GM12878 (cell line): ENCODE data around the gene ACCS. TPM values are rescaled to one million over a fixed set of nuclear protein-coding genes. Genes with fewer than 3 reads are reported as not detected.
A peak's percentile ranks its signal among the peaks of the same experiment; 100 is the strongest.

Experiments used
- ATF7 ChIP-seq: fragments of 450-650 bp; IDR thresholded peaks from 2 replicates; pipeline ENCODE4 v1.6.1; 2016; ENCODE audit warnings: low read depth, mild to moderate bottlenecking
- DPF2 ChIP-seq: fragments of 450-650 bp; IDR thresholded peaks from 2 replicates; pipeline ENCODE4 v1.6.1; 2017; ENCODE audit warnings: mild to moderate bottlenecking
- LARP7 ChIP-seq: fragments of 450-650 bp; IDR thresholded peaks from 2 replicates; pipeline ENCODE4 v1.6.1; 2017; ENCODE audit warnings: mild to moderate bottlenecking
- MTA2 ChIP-seq: fragments of 450-650 bp; IDR thresholded peaks from 2 replicates; pipeline ENCODE4 v1.6.1; 2016; ENCODE audit warnings: low read depth, mild to moderate bottlenecking, moderate library complexity
- MTA3 ChIP-seq: IDR thresholded peaks from 2 replicates; pipeline ENCODE4 v1.6.1; 2012; ENCODE audit warnings: low read length, inconsistent platforms, borderline replicate concordance
- NFIC ChIP-seq: IDR thresholded peaks from 2 replicates; pipeline ENCODE4 v1.6.1; 2012; ENCODE audit warnings: low read depth, mild to moderate bottlenecking, inconsistent platforms, low read length, moderate library complexity
- NFXL1 ChIP-seq: fragments of 450-650 bp; IDR thresholded peaks from 2 replicates; pipeline ENCODE4 v1.6.1; 2017; ENCODE audit warnings: antibody characterized with exemption, mild to moderate bottlenecking, borderline replicate concordance
- NR2F1 ChIP-seq: fragments of 450-650 bp; conservative IDR thresholded peaks from 2 replicates; pipeline ENCODE4 v1.6.1; 2017; ENCODE audit warnings: mild to moderate bottlenecking
- RAD21 ChIP-seq: IDR thresholded peaks from 2 replicates; pipeline ENCODE4 v1.6.1; 2011; ENCODE audit warnings: mild to moderate bottlenecking, low read depth, low read length, moderate library complexity; ENCODE audit not compliant: insufficient read depth
- RCOR1 ChIP-seq: conservative IDR thresholded peaks from 2 replicates; pipeline ENCODE4 v1.6.1; 2012; ENCODE audit warnings: low read depth, low read length, improper control_type of control experiment
- RUNX3 ChIP-seq: IDR thresholded peaks from 2 replicates; pipeline ENCODE4 v1.6.1; 2012; ENCODE audit warnings: low read length, inconsistent platforms
- SIX5 ChIP-seq: IDR thresholded peaks from 2 replicates; pipeline ENCODE4 v1.6.1; 2011; ENCODE audit warnings: mild to moderate bottlenecking, low read depth, low read length, moderate library complexity; ENCODE audit not compliant: severe bottlenecking
- SP1 ChIP-seq: IDR thresholded peaks from one replicate; pipeline ENCODE4 v1.6.1; 2011; ENCODE audit warnings: low read depth, low read length
- SUZ12 ChIP-seq: fragments of 200-600 bp; sonication (generic); IDR thresholded peaks from one replicate; pipeline ENCODE4 v1.6.1; 2018; ENCODE audit warnings: antibody characterized with exemption, mild to moderate bottlenecking; ENCODE audit not compliant: unreplicated experiment
- ZBED1 ChIP-seq: IDR thresholded peaks from 2 replicates; pipeline ENCODE4 v1.6.1; 2016; ENCODE audit warnings: borderline replicate concordance
- ZBTB40 ChIP-seq: fragments of 450-650 bp; IDR thresholded peaks from 2 replicates; pipeline ENCODE4 v1.6.1; 2016; ENCODE audit warnings: mild to moderate bottlenecking, moderate library complexity, borderline replicate concordance
- polyA plus RNA-seq, 11 experiments: library from polyadenylated mRNA; depleted of rRNA in 4 of 11; unstranded in 6 of 11; stranded (reverse) in 5 of 11; fragments of >200 nt; fragmentation: Nextera tagmentation in 4 of 11; fragmentation: Illumina TruSeq in 1 of 11; extraction: Ambion mirVana in 4 of 11; extraction: Trizol in 1 of 11; gene quantifications; 1 replicate in 1 of 11; 2 replicates in 10 of 11; pipeline versions ENCODE4 v1.2.1 to v1.2.3, GENCODE V29; 2011 to 2016; ENCODE audit warnings: inconsistent platforms in 2 of 11, missing spikeins in 2 of 11, low read depth in 1 of 11
- total RNA-seq, 4 experiments: library from RNA; depleted of rRNA in 3 of 4; stranded (reverse); fragments of >200 nt in 3 of 4; fragmentation: Illumina TruSeq in 1 of 4; extraction: Trizol in 1 of 4; gene quantifications; 2 replicates each; pipeline versions ENCODE4 v1.2.1 to v1.2.3, GENCODE V29; 2013 to 2021
- TF ChIP-seq, protein P1 (sequence below): IDR thresholded peaks from 2 replicates; pipeline ENCODE4 v1.6.1; 2012; ENCODE audit warnings: low read depth, low read length, improper control_type of control experiment
- TF ChIP-seq, protein P2 (sequence below): fragments of 450-650 bp; formaldehyde crosslinking; IDR thresholded peaks from 2 replicates; pipeline ENCODE4 v1.5.0; 2022; ENCODE audit warnings: mild to moderate bottlenecking, missing genetic modification characterization
- TF ChIP-seq, protein P3 (sequence below): IDR thresholded peaks from 2 replicates; pipeline ENCODE4 v1.6.1; 2012; ENCODE audit warnings: mild to moderate bottlenecking, low read depth, low read length

ACCS gene
- total and polyA plus RNA-seq, 10 of the 15 experiments (the other 5 are each of a cell fraction or from before 2014, with no cell fraction given), result 4.8 to 35.9 (median 17.0) TPM

- TF ChIP-seq ZBTB40 (peak; percentile 55), SUZ12 (no peak), SIX5 (no peak), RAD21 (no peak), MTA2 (peak; percentile 40; the same call in 1 of the 2 replicates), ZBED1 (no peak), NFIC (peak; percentile 42; the same call in 1 of the 2 replicates), RCOR1 (no peak), MTA3 (no peak; the same call in 1 of the 2 replicates), SP1 (no peak), LARP7 (peak; percentile 89), ATF7 (peak; percentile 35; the same call in 1 of the 2 replicates), RUNX3 (peak; percentile 73), NR2F1 (peak; percentile 31; the same call in 1 of the 2 replicates), DPF2 (no peak; the same call in none of the 2 replicates), NFXL1 (no peak)
- TF ChIP-seq, protein P1, sequence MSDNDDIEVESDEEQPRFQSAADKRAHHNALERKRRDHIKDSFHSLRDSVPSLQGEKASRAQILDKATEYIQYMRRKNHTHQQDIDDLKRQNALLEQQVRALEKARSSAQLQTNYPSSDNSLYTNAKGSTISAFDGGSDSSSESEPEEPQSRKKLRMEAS, result peak; percentile 77
- TF ChIP-seq, protein P2, sequence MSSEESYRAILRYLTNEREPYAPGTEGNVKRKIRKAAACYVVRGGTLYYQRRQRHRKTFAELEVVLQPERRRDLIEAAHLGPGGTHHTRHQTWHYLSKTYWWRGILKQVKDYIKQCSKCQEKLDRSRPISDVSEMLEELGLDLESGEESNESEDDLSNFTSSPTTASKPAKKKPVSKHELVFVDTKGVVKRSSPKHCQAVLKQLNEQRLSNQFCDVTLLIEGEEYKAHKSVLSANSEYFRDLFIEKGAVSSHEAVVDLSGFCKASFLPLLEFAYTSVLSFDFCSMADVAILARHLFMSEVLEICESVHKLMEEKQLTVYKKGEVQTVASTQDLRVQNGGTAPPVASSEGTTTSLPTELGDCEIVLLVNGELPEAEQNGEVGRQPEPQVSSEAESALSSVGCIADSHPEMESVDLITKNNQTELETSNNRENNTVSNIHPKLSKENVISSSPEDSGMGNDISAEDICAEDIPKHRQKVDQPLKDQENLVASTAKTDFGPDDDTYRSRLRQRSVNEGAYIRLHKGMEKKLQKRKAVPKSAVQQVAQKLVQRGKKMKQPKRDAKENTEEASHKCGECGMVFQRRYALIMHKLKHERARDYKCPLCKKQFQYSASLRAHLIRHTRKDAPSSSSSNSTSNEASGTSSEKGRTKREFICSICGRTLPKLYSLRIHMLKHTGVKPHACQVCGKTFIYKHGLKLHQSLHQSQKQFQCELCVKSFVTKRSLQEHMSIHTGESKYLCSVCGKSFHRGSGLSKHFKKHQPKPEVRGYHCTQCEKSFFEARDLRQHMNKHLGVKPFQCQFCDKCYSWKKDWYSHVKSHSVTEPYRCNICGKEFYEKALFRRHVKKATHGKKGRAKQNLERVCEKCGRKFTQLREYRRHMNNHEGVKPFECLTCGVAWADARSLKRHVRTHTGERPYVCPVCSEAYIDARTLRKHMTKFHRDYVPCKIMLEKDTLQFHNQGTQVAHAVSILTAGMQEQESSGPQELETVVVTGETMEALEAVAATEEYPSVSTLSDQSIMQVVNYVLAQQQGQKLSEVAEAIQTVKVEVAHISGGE, result no peak
- TF ChIP-seq, protein P3, sequence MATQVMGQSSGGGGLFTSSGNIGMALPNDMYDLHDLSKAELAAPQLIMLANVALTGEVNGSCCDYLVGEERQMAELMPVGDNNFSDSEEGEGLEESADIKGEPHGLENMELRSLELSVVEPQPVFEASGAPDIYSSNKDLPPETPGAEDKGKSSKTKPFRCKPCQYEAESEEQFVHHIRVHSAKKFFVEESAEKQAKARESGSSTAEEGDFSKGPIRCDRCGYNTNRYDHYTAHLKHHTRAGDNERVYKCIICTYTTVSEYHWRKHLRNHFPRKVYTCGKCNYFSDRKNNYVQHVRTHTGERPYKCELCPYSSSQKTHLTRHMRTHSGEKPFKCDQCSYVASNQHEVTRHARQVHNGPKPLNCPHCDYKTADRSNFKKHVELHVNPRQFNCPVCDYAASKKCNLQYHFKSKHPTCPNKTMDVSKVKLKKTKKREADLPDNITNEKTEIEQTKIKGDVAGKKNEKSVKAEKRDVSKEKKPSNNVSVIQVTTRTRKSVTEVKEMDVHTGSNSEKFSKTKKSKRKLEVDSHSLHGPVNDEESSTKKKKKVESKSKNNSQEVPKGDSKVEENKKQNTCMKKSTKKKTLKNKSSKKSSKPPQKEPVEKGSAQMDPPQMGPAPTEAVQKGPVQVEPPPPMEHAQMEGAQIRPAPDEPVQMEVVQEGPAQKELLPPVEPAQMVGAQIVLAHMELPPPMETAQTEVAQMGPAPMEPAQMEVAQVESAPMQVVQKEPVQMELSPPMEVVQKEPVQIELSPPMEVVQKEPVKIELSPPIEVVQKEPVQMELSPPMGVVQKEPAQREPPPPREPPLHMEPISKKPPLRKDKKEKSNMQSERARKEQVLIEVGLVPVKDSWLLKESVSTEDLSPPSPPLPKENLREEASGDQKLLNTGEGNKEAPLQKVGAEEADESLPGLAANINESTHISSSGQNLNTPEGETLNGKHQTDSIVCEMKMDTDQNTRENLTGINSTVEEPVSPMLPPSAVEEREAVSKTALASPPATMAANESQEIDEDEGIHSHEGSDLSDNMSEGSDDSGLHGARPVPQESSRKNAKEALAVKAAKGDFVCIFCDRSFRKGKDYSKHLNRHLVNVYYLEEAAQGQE, result no peak
Observed at GRCh38 chr11:44065841-44066731, at the start of gene ACCS (continued).
